ENCODE data around the gene ST6GAL1.
"Not testable (repeated sequence)": the region's sequence is repeated elsewhere in the genome, so short reads cannot be mapped to it uniquely, and the experiment has no call there.

The ST6GAL1 gene

GRCh38 chr3:186989429-186989828 lies 59.1 kb downstream of the ST6GAL1 start:
- Histone ChIP-seq H3K27ac (ENCODE audit: low read length) (no peak overlapping the region), H3K27me3 (ENCODE audit: low read depth, low read length) (no peaks in the 10 kb centered on the region), H3K4me1 (ENCODE audit: control insufficient read depth in 1 of 2, insufficient read depth in 2 of 2, low read length in 2 of 2) (no peaks in the 10 kb centered on the region), H3K36me3 (ENCODE audit: control insufficient read depth in 1 of 2, insufficient read depth in 2 of 2, low read length in 2 of 2) (no peaks in the 10 kb centered on the region), H3K9me3 (ENCODE audit: control insufficient read depth in 1 of 2, low read length in 2 of 2) (no peaks in the 10 kb centered on the region), H3K4me3 (ENCODE audit: low read depth in 1 of 2, low read length in 2 of 2) (no peak overlapping the region)

GRCh38 chr3:186990277-186990676 lies 60.0 kb downstream of the ST6GAL1 start:
- no peaks in the 10 kb centered on the region for H3K9me3 ChIP-seq (ENCODE audit: control insufficient read depth in 1 of 2, low read length in 2 of 2)
- no peaks in the 10 kb centered on the region for H3K4me1 ChIP-seq (ENCODE audit: control insufficient read depth in 1 of 2, insufficient read depth in 2 of 2, low read length in 2 of 2)
- no peaks in the 10 kb centered on the region for H3K27me3 ChIP-seq (ENCODE audit: low read depth, low read length)
- no peak overlapping the region for H3K27ac ChIP-seq (ENCODE audit: low read length)
- no peaks in the 10 kb centered on the region for H3K36me3 ChIP-seq (ENCODE audit: control insufficient read depth in 1 of 2, insufficient read depth in 2 of 2, low read length in 2 of 2)
- no peak overlapping the region for H3K4me3 ChIP-seq (ENCODE audit: low read depth in 1 of 2, low read length in 2 of 2)

GRCh38 chr3:186990878-186991308 lies 60.6 kb downstream of the ST6GAL1 start:
- Histone ChIP-seq H3K4me1 (ENCODE audit: control insufficient read depth in 1 of 2, insufficient read depth in 2 of 2, low read length in 2 of 2) (no peaks in the 10 kb centered on the region), H3K27me3 (ENCODE audit: low read depth, low read length) (no peaks in the 10 kb centered on the region), H3K27ac (ENCODE audit: low read length) (no peak overlapping the region), H3K36me3 (ENCODE audit: control insufficient read depth in 1 of 2, insufficient read depth in 2 of 2, low read length in 2 of 2) (no peaks in the 10 kb centered on the region), H3K4me3 (ENCODE audit: low read depth in 1 of 2, low read length in 2 of 2) (no peak overlapping the region), H3K9me3 (ENCODE audit: control insufficient read depth in 1 of 2, low read length in 2 of 2) (no peaks in the 10 kb centered on the region)

GRCh38 chr3:186991470-186991869 lies 61.1 kb downstream of the ST6GAL1 start:
- no peak overlapping the region for H3K4me3 ChIP-seq (ENCODE audit: low read depth in 1 of 2, low read length in 2 of 2)
- H3K4me1 ChIP-seq (ENCODE audit: control insufficient read depth in 1 of 2, insufficient read depth in 2 of 2, low read length in 2 of 2) = no peaks in the 10 kb centered on the region
- no peaks in the 10 kb centered on the region for H3K36me3 ChIP-seq (ENCODE audit: control insufficient read depth in 1 of 2, insufficient read depth in 2 of 2, low read length in 2 of 2)
- H3K27ac ChIP-seq (ENCODE audit: low read length) = no peak overlapping the region
- H3K27me3 ChIP-seq (ENCODE audit: low read depth, low read length) = no peaks in the 10 kb centered on the region
- H3K9me3 ChIP-seq (ENCODE audit: control insufficient read depth in 1 of 2, low read length in 2 of 2) = no peaks in the 10 kb centered on the region

GRCh38 chr3:186992096-186992495 lies 61.8 kb downstream of the ST6GAL1 start:
- H3K9me3 ChIP-seq (ENCODE audit: control insufficient read depth in 1 of 2, low read length in 2 of 2); H3K4me3 ChIP-seq (ENCODE audit: low read depth in 1 of 2, low read length in 2 of 2); H3K4me1 ChIP-seq (ENCODE audit: control insufficient read depth in 1 of 2, insufficient read depth in 2 of 2, low read length in 2 of 2); H3K36me3 ChIP-seq (ENCODE audit: control insufficient read depth in 1 of 2, insufficient read depth in 2 of 2, low read length in 2 of 2); H3K27ac ChIP-seq (ENCODE audit: low read length); H3K27me3 ChIP-seq (ENCODE audit: low read depth, low read length): not testable (repeated sequence)

- H3K4me1 ChIP-seq (ENCODE audit: control insufficient read depth in 1 of 2, insufficient read depth in 2 of 2, low read length in 2 of 2) = peaks cover 0 to 2% of the 10 kb centered on the region in 2 donors
- H3K36me3 ChIP-seq (ENCODE audit: control insufficient read depth in 1 of 2, insufficient read depth in 2 of 2, low read length in 2 of 2) = no peaks in the 10 kb centered on the region
- no peaks in the 10 kb centered on the region for H3K9me3 ChIP-seq (ENCODE audit: control insufficient read depth in 1 of 2, low read length in 2 of 2)
- H3K27me3 ChIP-seq (ENCODE audit: low read depth, low read length) = no peaks in the 10 kb centered on the region
- H3K27ac ChIP-seq (ENCODE audit: low read length) = no peak overlapping the region
- H3K4me3 ChIP-seq (ENCODE audit: low read depth in 1 of 2, low read length in 2 of 2) = no peak overlapping the region
These were observed 63.0 kb downstream of the ST6GAL1 start for GRCh38 chr3:186993210-186993782.

GRCh38 chr3:186994000-186994955 lies 64.0 kb downstream of the ST6GAL1 start:
- H3K4me1 ChIP-seq (ENCODE audit: control insufficient read depth in 1 of 2, insufficient read depth in 2 of 2, low read length in 2 of 2) = peaks cover 0 to 2% of the 10 kb centered on the region in 2 donors
- no peak overlapping the region for H3K27ac ChIP-seq (ENCODE audit: low read length)
- H3K9me3 ChIP-seq (ENCODE audit: control insufficient read depth in 1 of 2, low read length in 2 of 2) = no peaks in the 10 kb centered on the region
- no peaks in the 10 kb centered on the region for H3K36me3 ChIP-seq (ENCODE audit: control insufficient read depth in 1 of 2, insufficient read depth in 2 of 2, low read length in 2 of 2)
- H3K27me3 ChIP-seq (ENCODE audit: low read depth, low read length) = no peaks in the 10 kb centered on the region
- H3K4me3 ChIP-seq (ENCODE audit: low read depth in 1 of 2, low read length in 2 of 2) = no peak overlapping the region

GRCh38 chr3:186996356-186996755 lies 66.0 kb downstream of the ST6GAL1 start:
- Histone ChIP-seq H3K27ac (ENCODE audit: low read length) (no peak overlapping the region), H3K36me3 (ENCODE audit: control insufficient read depth in 1 of 2, insufficient read depth in 2 of 2, low read length in 2 of 2) (no peaks in the 10 kb centered on the region), H3K9me3 (ENCODE audit: control insufficient read depth in 1 of 2, low read length in 2 of 2) (no peaks in the 10 kb centered on the region), H3K4me3 (ENCODE audit: low read depth in 1 of 2, low read length in 2 of 2) (no peak overlapping the region), H3K27me3 (ENCODE audit: low read depth, low read length) (no peaks in the 10 kb centered on the region), H3K4me1 (ENCODE audit: control insufficient read depth in 1 of 2, insufficient read depth in 2 of 2, low read length in 2 of 2) (peaks cover 0 to 2% of the 10 kb centered on the region in 2 donors)

GRCh38 chr3:186997061-186997460 lies 66.7 kb downstream of the ST6GAL1 start:
- Histone ChIP-seq H3K36me3 (ENCODE audit: control insufficient read depth in 1 of 2, insufficient read depth in 2 of 2, low read length in 2 of 2) (no peaks in the 10 kb centered on the region), H3K27ac (ENCODE audit: low read length) (no peak overlapping the region), H3K27me3 (ENCODE audit: low read depth, low read length) (no peaks in the 10 kb centered on the region), H3K4me3 (ENCODE audit: low read depth in 1 of 2, low read length in 2 of 2) (no peak overlapping the region), H3K9me3 (ENCODE audit: control insufficient read depth in 1 of 2, low read length in 2 of 2) (no peaks in the 10 kb centered on the region), H3K4me1 (ENCODE audit: control insufficient read depth in 1 of 2, insufficient read depth in 2 of 2, low read length in 2 of 2) (peaks cover 0 to 2% of the 10 kb centered on the region in 2 donors)

GRCh38 chr3:186997473-186997939 lies 67.2 kb downstream of the ST6GAL1 start:
- H3K4me3 ChIP-seq (ENCODE audit: low read depth in 1 of 2, low read length in 2 of 2) = no peak overlapping the region
- peaks cover 0 to 2% of the 10 kb centered on the region in 2 donors for H3K4me1 ChIP-seq (ENCODE audit: control insufficient read depth in 1 of 2, insufficient read depth in 2 of 2, low read length in 2 of 2)
- H3K27ac ChIP-seq (ENCODE audit: low read length) = no peak overlapping the region
- H3K27me3 ChIP-seq (ENCODE audit: low read depth, low read length) = no peaks in the 10 kb centered on the region
- no peaks in the 10 kb centered on the region for H3K9me3 ChIP-seq (ENCODE audit: control insufficient read depth in 1 of 2, low read length in 2 of 2)
- H3K36me3 ChIP-seq (ENCODE audit: control insufficient read depth in 1 of 2, insufficient read depth in 2 of 2, low read length in 2 of 2) = no peaks in the 10 kb centered on the region

- Histone ChIP-seq H3K36me3 (ENCODE audit: control insufficient read depth in 1 of 2, insufficient read depth in 2 of 2, low read length in 2 of 2) (no peaks in the 10 kb centered on the region), H3K4me3 (ENCODE audit: low read depth in 1 of 2, low read length in 2 of 2) (no peak overlapping the region), H3K9me3 (ENCODE audit: control insufficient read depth in 1 of 2, low read length in 2 of 2) (no peaks in the 10 kb centered on the region), H3K4me1 (ENCODE audit: control insufficient read depth in 1 of 2, insufficient read depth in 2 of 2, low read length in 2 of 2) (peaks cover 0 to 2% of the 10 kb centered on the region in 2 donors), H3K27ac (ENCODE audit: low read length) (no peak overlapping the region), H3K27me3 (ENCODE audit: low read depth, low read length) (no peaks in the 10 kb centered on the region)
These were observed 68.6 kb downstream of the ST6GAL1 start for GRCh38 chr3:186998937-186999368.

Data from muscle layer of duodenum (tissue), 2 donors.